CD4-positive, alpha-beta T cell treated with Interferon gamma for 1 hour (primary cell): ENCODE measurements around the gene GPR85.
"Not testable (repeated sequence)": the region's sequence is repeated elsewhere in the genome, so short reads cannot be mapped to it uniquely, and the experiment has no call there.

Experiments used
- DNase-seq: peaks from one replicate; pipeline ENCODE4 v3.0.0-alpha.2; 2020

GPR85 gene

GRCh38 chr7:113083816-113084495 is 2.7 kb downstream of the GPR85 start:
- no peak for DNase-seq

- no peak for DNase-seq
These were observed 3.4 kb downstream of the GPR85 start for GRCh38 chr7:113083132-113083815.

- no peak for DNase-seq
These were observed 8.3 kb downstream of the GPR85 start for GRCh38 chr7:113078331-113078730.

- DNase-seq, result no peak
These were observed 9.9 kb downstream of the GPR85 start for GRCh38 chr7:113076703-113077102.

- peak; percentile 15 for DNase-seq
These were observed 15.2 kb downstream of the GPR85 start for GRCh38 chr7:113071465-113071864.

- DNase-seq, result no peak
These were observed 24.1 kb downstream of the GPR85 start for GRCh38 chr7:113062499-113062898.

- DNase-seq, result no peak
These were observed 26.5 kb downstream of the GPR85 start for GRCh38 chr7:113060100-113060499.

- DNase-seq, result no peak
These were observed 31.7 kb downstream of the GPR85 start for GRCh38 chr7:113054938-113055337.

GRCh38 chr7:113054272-113054671 is 32.4 kb downstream of the GPR85 start:
- DNase-seq, result not testable (repeated sequence)

- DNase-seq, result not testable (repeated sequence)
These were observed 37.4 kb downstream of the GPR85 start for GRCh38 chr7:113049221-113049620.

GRCh38 chr7:113046453-113046852 is 40.2 kb downstream of the GPR85 start:
- DNase-seq, result no peak

- DNase-seq, result no peak
These were observed 41.2 kb downstream of the GPR85 start for GRCh38 chr7:113045379-113045778.

GRCh38 chr7:113044394-113044793 is 42.2 kb downstream of the GPR85 start:
- DNase-seq, result no peak

- no peak for DNase-seq
These were observed 45.8 kb downstream of the GPR85 start for GRCh38 chr7:113040849-113041248.

- DNase-seq, result no peak
These were observed 52.7 kb downstream of the GPR85 start for GRCh38 chr7:113033959-113034358.
